GM06990 (cell line): Measurements from ENCODE around the gene GALNT18.

Experiments used
- DNase-seq: peaks from one replicate; pipeline ENCODE4 v3.0.0-alpha.2; 2011; ENCODE audit not compliant: insufficient read length; ENCODE audit errors: extremely low read depth
- H3K27me3 ChIP-seq: replicated peaks from 2 replicates; pipeline ENCODE4 v1.6.0; 2011; ENCODE audit warnings: low read length; ENCODE audit not compliant: control insufficient read depth, insufficient read depth
- H3K36me3 ChIP-seq: 2 replicates; pipeline ENCODE4 v1.5.1; 2011; ENCODE audit warnings: low read length; ENCODE audit not compliant: control insufficient read depth, insufficient read depth
- H3K4me3 ChIP-seq: replicated peaks from 2 replicates; pipeline ENCODE4 v1.5.1; 2011; ENCODE audit warnings: low read depth, mild to moderate bottlenecking, control low read depth, low read length
- CTCF ChIP-seq: IDR thresholded peaks from 2 replicates; pipeline ENCODE4 v1.5.1; 2011; ENCODE audit warnings: low read length, control low read depth, mild to moderate bottlenecking, inconsistent platforms; ENCODE audit not compliant: insufficient read depth, poor library complexity, severe bottlenecking

Gene GALNT18

GRCh38 chr11:11581481-11581880 lies 40.3 kb downstream of the GALNT18 start:
- DNase-seq, result no peak
- H3K4me3 ChIP-seq, result no peak overlapping the region
- H3K27me3 ChIP-seq, result no peaks in the 10 kb centered on the region
- H3K36me3 ChIP-seq, result no peaks in the 10 kb centered on the region
- TF ChIP-seq CTCF, result no peak

GRCh38 chr11:11580841-11581411 lies 40.9 kb downstream of the GALNT18 start:
- Histone ChIP-seq H3K27me3 (no peaks in the 10 kb centered on the region), H3K36me3 (no peaks in the 10 kb centered on the region), H3K4me3 (no peak overlapping the region)
- TF ChIP-seq CTCF, result no peak
- DNase-seq, result no peak

- Histone ChIP-seq H3K36me3 (no peaks in the 10 kb centered on the region), H3K27me3 (no peaks in the 10 kb centered on the region), H3K4me3 (no peak overlapping the region)
- DNase-seq, result no peak
- no peak for TF ChIP-seq CTCF
Observed at GRCh38 chr11:11580012-11580411, 41.8 kb downstream of the GALNT18 start.

GRCh38 chr11:11579012-11579988 lies 42.5 kb downstream of the GALNT18 start:
- no peak for TF ChIP-seq CTCF
- Histone ChIP-seq H3K4me3 (no peak overlapping the region), H3K27me3 (no peaks in the 10 kb centered on the region), H3K36me3 (no peaks in the 10 kb centered on the region)
- DNase-seq, result no peak

- Histone ChIP-seq H3K4me3 (no peak overlapping the region), H3K27me3 (no peaks in the 10 kb centered on the region), H3K36me3 (no peaks in the 10 kb centered on the region)
- TF ChIP-seq CTCF, result no peak
- no peak for DNase-seq
Observed at GRCh38 chr11:11577932-11578911, 43.6 kb downstream of the GALNT18 start.
